SK-N-SH (cell line): Measurements from ENCODE around the gene TRPV6. TPM values are rescaled to one million over a fixed set of nuclear protein-coding genes. Genes with fewer than 3 reads are reported as not detected.

Experiments used
- CTCF ChIA-PET: fragments of 300-600, 350-600 bp; formaldehyde crosslinking; extraction: SDS; loops from one replicate; lab custom pipeline; 2021; lab: Yijun Ruan, JAX
- POLR2A ChIA-PET: fragments of 350-600 bp; sonication (Branson Sonifier 250); formaldehyde crosslinking; extraction: SDS; loops from one replicate; lab custom pipeline; 2020; ENCODE audit warnings: antibody characterized with exemption, inconsistent platforms; lab: Yijun Ruan, JAX
- DNase-seq: peaks from one replicate; pipeline ENCODE4 v3.0.0; 2012
- H2AFZ ChIP-seq: fragments of 200-600 bp; sonication (generic); 2 replicates; pipeline ENCODE4 v1.8.1; 2016; ENCODE audit warnings: antibody characterized with exemption, mild to moderate bottlenecking, low read depth
- H3F3A ChIP-seq: fragments of 200-600 bp; sonication (generic); replicated peaks from 2 replicates; pipeline ENCODE3; 2016; ENCODE audit warnings: antibody characterized with exemption, mild to moderate bottlenecking; ENCODE audit not compliant: insufficient read depth
- H3K27ac ChIP-seq, 2 experiments: fragments of 200-500 bp in 1 of 2; fragments of 200-600 bp in 1 of 2; sonication (Bioruptor generic) in 1 of 2; sonication (generic), shearing (Covaris generic) in 1 of 2; 2 replicates each; pipeline versions ENCODE4 v1.5.1 to v1.6.1; 2014 to 2016; ENCODE audit warnings: low read depth in 2 of 2, inconsistent platforms in 1 of 2, low read length in 1 of 2, mild to moderate bottlenecking in 1 of 2, mixed read lengths in 1 of 2
- H3K27me3 ChIP-seq: fragments of 200-600 bp; sonication (generic), shearing (Covaris generic); 2 replicates; pipeline ENCODE4 v1.6.1; 2016; ENCODE audit warnings: mixed run types; ENCODE audit not compliant: insufficient read depth
- H3K36me3 ChIP-seq, 2 experiments: fragments of 200-500 bp in 1 of 2; fragments of 200-600 bp in 1 of 2; sonication (Bioruptor generic) in 1 of 2; sonication (generic) in 1 of 2; replicated peaks in 1 of 2; 2 replicates each; pipeline versions ENCODE3 to v1.5.1; 2014 to 2016; ENCODE audit warnings: low read length in 1 of 2, mild to moderate bottlenecking in 1 of 2; ENCODE audit not compliant: insufficient read depth in 2 of 2, control insufficient read depth in 1 of 2
- H3K4me1 ChIP-seq, 2 experiments: fragments of 200-500 bp in 1 of 2; fragments of 200-600 bp in 1 of 2; sonication (Bioruptor generic) in 1 of 2; sonication (generic), shearing (Covaris generic) in 1 of 2; 2 replicates each; pipeline versions ENCODE4 v1.5.1 to v1.6.1; 2014 to 2016; ENCODE audit warnings: low read depth in 1 of 2, low read length in 1 of 2, mixed run types in 1 of 2; ENCODE audit not compliant: insufficient read depth in 2 of 2, control insufficient read depth in 1 of 2
- H3K4me2 ChIP-seq: fragments of 200-600 bp; sonication (generic), shearing (Covaris generic); 2 replicates; pipeline ENCODE4 v1.6.1; 2017; ENCODE audit warnings: mixed run types
- H3K4me3 ChIP-seq, 2 experiments: fragments of 200-500 bp in 1 of 2; fragments of 200-600 bp in 1 of 2; sonication (Bioruptor generic) in 1 of 2; sonication (generic), shearing (Covaris generic) in 1 of 2; 2 replicates each; pipeline versions ENCODE4 v1.5.1 to v1.8.1; 2014 to 2016; ENCODE audit warnings: low read depth in 2 of 2, inconsistent platforms in 1 of 2, low read length in 1 of 2, mild to moderate bottlenecking in 1 of 2, mixed read lengths in 1 of 2, moderate library complexity in 1 of 2
- H3K79me2 ChIP-seq: fragments of 200-600 bp; sonication (generic); 2 replicates; pipeline ENCODE4 v1.8.1; 2017; ENCODE audit warnings: mild to moderate bottlenecking; ENCODE audit not compliant: insufficient read depth
- H3K9ac ChIP-seq: fragments of 200-600 bp; sonication (generic); 2 replicates; pipeline ENCODE4 v1.6.1; 2017; ENCODE audit warnings: mixed run types
- H3K9me2 ChIP-seq: fragments of 200-600 bp; sonication (generic); 2 replicates; pipeline ENCODE4 v1.6.1; 2017; ENCODE audit warnings: mixed run types
- H3K9me3 ChIP-seq: fragments of 200-600 bp; sonication (generic); 2 replicates; pipeline ENCODE4 v1.6.1; 2017; ENCODE audit warnings: mixed run types, mild to moderate bottlenecking, moderate library complexity
- H4K20me1 ChIP-seq: fragments of 200-600 bp; sonication (generic); 2 replicates; pipeline ENCODE4 v1.6.1; 2017; ENCODE audit warnings: mild to moderate bottlenecking, mixed run types; ENCODE audit not compliant: insufficient read depth
- ELF1 ChIP-seq: IDR thresholded peaks from 2 replicates; pipeline ENCODE4 v1.4.0; 2012
- EP300 ChIP-seq, 2 experiments: IDR thresholded peaks; 2 replicates each; pipeline versions ENCODE4 v1.4.0 to v1.6.1; 2012; ENCODE audit warnings: borderline replicate concordance in 1 of 2, low read depth in 1 of 2, low read length in 1 of 2
- EZH2phosphoT487 ChIP-seq: fragments of 200-600 bp; sonication (generic); IDR thresholded peaks from 2 replicates; pipeline ENCODE4 v1.6.1; 2017; ENCODE audit warnings: low read depth, mixed run types, mild to moderate bottlenecking, antibody characterized with exemption, moderate library complexity, borderline replicate concordance
- IRF3 ChIP-seq: fragments of 150-350 bp; IDR thresholded peaks from 2 replicates; pipeline ENCODE4 v1.6.1; 2016; ENCODE audit warnings: mild to moderate bottlenecking, low read depth, low read length
- NFIC ChIP-seq: IDR thresholded peaks from 2 replicates; pipeline ENCODE4 v1.4.0; 2012; ENCODE audit warnings: borderline replicate concordance
- PBX3 ChIP-seq: IDR thresholded peaks from 2 replicates; pipeline ENCODE4; 2012
- RAD21 ChIP-seq: IDR thresholded peaks from 2 replicates; pipeline ENCODE4 v1.6.1; 2012; ENCODE audit warnings: mild to moderate bottlenecking, low read length
- REST ChIP-seq: IDR thresholded peaks from 2 replicates; pipeline ENCODE4 v1.6.1; 2012; ENCODE audit warnings: mild to moderate bottlenecking, low read depth, low read length, moderate library complexity
- RFX5 ChIP-seq: IDR thresholded peaks from 2 replicates; pipeline ENCODE4 v1.6.1; 2012; ENCODE audit warnings: mild to moderate bottlenecking, improper control_type of control experiment, low read length
- USF1 ChIP-seq: IDR thresholded peaks from 2 replicates; pipeline ENCODE4 v1.4.0; 2012; ENCODE audit warnings: low read depth, borderline replicate concordance
- WGBS: methylation state at CpG from one replicate; pipeline ENCODE4 v1.1.6; 2017; ENCODE audit warnings: low lambda C conversion rate; 5-methylcytosine and 5-hydroxymethylcytosine counted together
- polyA plus RNA-seq, 3 experiments: library from polyadenylated mRNA; depleted of rRNA; stranded (reverse); fragments of >200 nt; gene quantifications; 2 replicates each; pipeline ENCODE4 v1.2.3, GENCODE V29; 2012

Gene TRPV6
- polyA plus RNA-seq, 1 of the 3 experiments (the other 2 are of a cell fraction) = not detected

GRCh38 chr7:142871260-142872105, 14.1 kb downstream of the TRPV6 start:
- Histone ChIP-seq H3K36me3 (no peaks in the 10 kb centered on the region), H3K4me2 (no peak overlapping the region), H3K27me3 (peaks cover 14% of the 10 kb centered on the region; the same call in 1 of the 2 replicates), H3K27ac (no peak overlapping the region), H3K9me2 (no peaks in the 10 kb centered on the region), H3F3A (no peaks in the 10 kb centered on the region), H4K20me1 (no peaks in the 10 kb centered on the region), H3K9me3 (no peaks in the 10 kb centered on the region), H3K4me1 (no peaks in the 10 kb centered on the region), H3K9ac (no peak overlapping the region), H2AFZ (no peak overlapping the region), H3K79me2 (no peaks in the 10 kb centered on the region), H3K4me3 (no peak overlapping the region)
- CTCF ChIA-PET = interaction anchor here (1.4 to 12.2 kb wide), 8 partner anchors 8 to 337 kb away, joined by 3 to 154 read pairs (median 8); partner anchors contain the start of gene EPHB6
- DNase-seq = no peak
- 63% methylated on average over 20 of the region's 23 CpGs for WGBS
- POLR2A ChIA-PET = no interaction called here
- TF ChIP-seq NFIC (no peak), RAD21 (no peak), RFX5 (no peak), EZH2phosphoT487 (no peak), EP300 (IDR thresholded peaks at IDR 0.05; ENCODE audit: borderline replicate concordance in 1 of 2, low read depth in 1 of 2, low read length in 1 of 2) (no peak), ELF1 (no peak), USF1 (no peak), IRF3 (no peak), REST (no peak), PBX3 (no peak)
